Measurements from ENCODE around the gene ATOSB.

The ATOSB gene

DNA sequence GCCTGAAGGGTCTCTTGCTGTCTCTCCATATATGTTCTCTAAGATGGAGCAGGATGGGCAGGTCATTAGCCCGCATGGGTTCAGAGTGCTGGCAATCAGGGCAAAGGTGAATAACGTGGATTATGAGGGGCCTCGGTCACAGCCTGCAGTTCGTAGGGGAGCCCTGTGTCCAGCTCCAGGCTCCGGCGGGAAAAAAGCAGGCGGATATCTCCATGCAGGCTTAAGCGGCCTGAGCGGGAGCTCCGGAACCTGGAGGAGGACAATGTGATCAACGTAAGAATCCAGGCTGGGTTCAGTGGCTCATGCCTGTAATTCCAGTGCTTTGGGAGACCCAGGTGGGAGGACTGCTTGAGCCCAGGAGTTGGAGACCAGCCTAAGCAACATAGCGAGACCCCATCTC is 10.5 kb downstream of the ATOSB start:
- H3K36me3 Mint-ChIP-seq (ENCODE audit: low read depth) = peaks cover 38% of the 10 kb centered on the region
- H3K27ac Mint-ChIP-seq = no peak overlapping the region
- TF ChIP-seq, protein P1, sequence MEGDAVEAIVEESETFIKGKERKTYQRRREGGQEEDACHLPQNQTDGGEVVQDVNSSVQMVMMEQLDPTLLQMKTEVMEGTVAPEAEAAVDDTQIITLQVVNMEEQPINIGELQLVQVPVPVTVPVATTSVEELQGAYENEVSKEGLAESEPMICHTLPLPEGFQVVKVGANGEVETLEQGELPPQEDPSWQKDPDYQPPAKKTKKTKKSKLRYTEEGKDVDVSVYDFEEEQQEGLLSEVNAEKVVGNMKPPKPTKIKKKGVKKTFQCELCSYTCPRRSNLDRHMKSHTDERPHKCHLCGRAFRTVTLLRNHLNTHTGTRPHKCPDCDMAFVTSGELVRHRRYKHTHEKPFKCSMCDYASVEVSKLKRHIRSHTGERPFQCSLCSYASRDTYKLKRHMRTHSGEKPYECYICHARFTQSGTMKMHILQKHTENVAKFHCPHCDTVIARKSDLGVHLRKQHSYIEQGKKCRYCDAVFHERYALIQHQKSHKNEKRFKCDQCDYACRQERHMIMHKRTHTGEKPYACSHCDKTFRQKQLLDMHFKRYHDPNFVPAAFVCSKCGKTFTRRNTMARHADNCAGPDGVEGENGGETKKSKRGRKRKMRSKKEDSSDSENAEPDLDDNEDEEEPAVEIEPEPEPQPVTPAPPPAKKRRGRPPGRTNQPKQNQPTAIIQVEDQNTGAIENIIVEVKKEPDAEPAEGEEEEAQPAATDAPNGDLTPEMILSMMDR (IDR thresholded peaks at IDR 0.05; ENCODE audit: unreplicated experiment in 3 of 3) = no peak
- peak overlapping the region; percentile 25 to 44 (median 31) for H3K4me3 Mint-ChIP-seq
- H3K4me1 Mint-ChIP-seq = peaks cover 32% of the 10 kb centered on the region
- no peaks in the 10 kb centered on the region for H3K27me3 Mint-ChIP-seq (ENCODE audit: low read depth)
- H3K9me3 Mint-ChIP-seq = no peaks in the 10 kb centered on the region

DNA sequence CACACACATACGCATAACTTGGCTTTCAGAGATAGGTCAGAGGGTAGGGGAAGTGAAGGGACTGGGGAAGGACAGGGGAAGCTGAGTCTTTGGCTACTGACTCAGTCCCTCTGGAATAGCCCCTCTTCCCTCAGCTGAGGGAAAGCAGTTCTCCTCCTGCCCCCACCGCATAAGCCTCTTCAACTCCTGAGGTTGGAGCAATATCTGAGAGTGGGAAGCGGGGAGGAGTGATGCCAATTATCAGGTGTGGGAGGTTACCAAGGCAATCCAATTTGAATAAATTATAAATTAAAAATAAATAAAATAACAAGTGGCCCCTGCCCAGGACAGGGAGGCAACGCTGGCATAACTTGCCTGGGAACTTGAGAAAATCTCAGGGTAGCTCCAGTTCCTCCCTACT is 11.1 kb downstream of the ATOSB start:
- TF ChIP-seq, protein P1 (IDR thresholded peaks at IDR 0.05; ENCODE audit: unreplicated experiment in 3 of 3) = no peak
- Mint-ChIP-seq H3K36me3 (ENCODE audit: low read depth) (peaks cover 42% of the 10 kb centered on the region), H3K9me3 (no peaks in the 10 kb centered on the region), H3K4me1 (peaks cover 27% of the 10 kb centered on the region), H3K27ac (peak overlapping the region in 1 of 3 experiments; percentile 92), H3K27me3 (ENCODE audit: low read depth) (no peaks in the 10 kb centered on the region), H3K4me3 (peak overlapping the region in 1 of 3 experiments; percentile 27)

DNA sequence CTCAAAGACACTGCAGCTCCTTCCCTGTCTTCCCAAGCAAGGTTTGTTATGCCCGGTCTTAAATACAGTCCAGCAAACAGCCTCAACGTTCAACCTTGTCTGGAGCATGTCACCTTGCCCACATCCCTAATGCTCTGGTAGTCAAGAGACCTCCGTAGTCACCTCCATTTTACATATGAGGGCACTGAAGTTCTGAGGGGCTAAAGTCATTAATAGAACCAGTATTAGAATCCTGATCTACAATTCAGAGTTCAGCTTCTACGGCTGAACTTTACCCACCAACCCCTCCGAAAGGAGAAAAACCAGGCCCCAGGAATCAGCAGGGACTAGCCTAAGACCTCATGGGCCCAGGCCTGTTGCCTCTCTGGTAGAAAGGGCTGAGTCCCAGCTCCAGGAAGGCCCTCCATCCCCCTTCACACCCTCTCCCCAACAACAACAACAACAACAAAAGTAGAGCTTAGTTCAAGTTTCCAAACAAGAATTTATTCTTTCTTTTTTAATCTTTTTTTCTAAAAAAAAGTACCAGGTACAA is 11.9 kb downstream of the ATOSB start:
- H3K36me3 Mint-ChIP-seq (ENCODE audit: low read depth) = peaks cover 41% of the 10 kb centered on the region
- peak overlapping the region; percentile 77 to 92 (median 85) for H3K27ac Mint-ChIP-seq
- H3K4me1 Mint-ChIP-seq = peaks cover 25% of the 10 kb centered on the region
- no peaks in the 10 kb centered on the region for H3K27me3 Mint-ChIP-seq (ENCODE audit: low read depth)
- TF ChIP-seq, protein P1 (IDR thresholded peaks at IDR 0.05; ENCODE audit: unreplicated experiment in 3 of 3) = no peak
- H3K4me3 Mint-ChIP-seq = peak overlapping the region; percentile 86 to 90 (median 89)
- H3K9me3 Mint-ChIP-seq = no peaks in the 10 kb centered on the region

DNA sequence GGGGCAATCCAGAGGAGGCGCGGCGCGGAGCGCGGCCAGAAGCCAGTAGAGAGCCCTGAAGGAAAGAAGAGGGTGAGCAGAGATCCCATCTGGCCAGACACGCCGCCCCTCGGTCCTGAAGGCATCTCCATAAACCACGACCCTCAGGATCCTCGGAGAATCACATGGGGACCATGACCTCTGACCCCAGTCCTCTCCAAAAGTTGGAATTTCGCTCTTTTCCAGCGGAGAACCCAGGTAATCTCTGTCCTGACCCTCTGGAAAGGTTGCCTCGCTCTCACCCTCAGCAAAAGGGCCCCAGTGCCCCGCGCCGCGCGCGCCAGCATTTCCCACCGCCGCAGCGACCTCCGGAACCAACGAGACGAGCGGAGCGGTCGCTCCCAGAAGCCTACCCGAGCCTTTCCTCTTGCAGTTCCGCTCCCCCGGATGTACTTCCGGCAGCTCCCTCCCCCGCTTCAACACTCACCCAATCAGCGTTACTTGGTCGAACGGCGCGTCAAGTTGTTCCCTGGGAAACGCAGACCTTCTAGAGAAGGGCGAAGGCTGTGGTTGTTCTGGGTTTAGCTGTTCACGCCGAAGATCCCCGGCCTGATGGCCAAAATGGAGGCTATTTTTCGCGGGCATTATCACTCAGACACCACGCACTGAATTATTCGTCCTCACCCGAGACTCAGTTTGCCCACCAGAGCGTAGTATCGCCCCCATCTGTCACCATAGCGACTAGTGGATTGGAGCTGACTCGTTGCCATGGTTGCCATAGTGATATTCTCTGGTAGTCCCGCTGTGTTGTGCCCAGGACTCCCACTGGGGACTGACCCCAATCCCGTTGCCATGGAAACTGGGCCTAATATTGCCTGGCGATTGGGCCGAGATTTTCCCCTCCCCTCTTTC is 12.6 kb downstream of the ATOSB start, which contains the start of gene STOML2:
STOML2 (minus strand) TSS at position 363 of the 891 bp plus-strand sequence; CDS start at position 326, 37 bp downstream.
- peaks cover 25% of the 10 kb centered on the region for H3K4me1 Mint-ChIP-seq
- no peaks in the 10 kb centered on the region for H3K27me3 Mint-ChIP-seq (ENCODE audit: low read depth)
- H3K27ac Mint-ChIP-seq = peak within 1 kb of the TSS; percentile 77 to 92 (median 85)
- no peaks in the 10 kb centered on the region for H3K9me3 Mint-ChIP-seq
- TF ChIP-seq, protein P1 (IDR thresholded peaks at IDR 0.05; ENCODE audit: unreplicated experiment in 3 of 3) = no peak
- H3K4me3 Mint-ChIP-seq = peak within 1 kb of the TSS; percentile 86 to 90 (median 89)
- peaks cover 41% of the 10 kb centered on the region for H3K36me3 Mint-ChIP-seq (ENCODE audit: low read depth)

DNA sequence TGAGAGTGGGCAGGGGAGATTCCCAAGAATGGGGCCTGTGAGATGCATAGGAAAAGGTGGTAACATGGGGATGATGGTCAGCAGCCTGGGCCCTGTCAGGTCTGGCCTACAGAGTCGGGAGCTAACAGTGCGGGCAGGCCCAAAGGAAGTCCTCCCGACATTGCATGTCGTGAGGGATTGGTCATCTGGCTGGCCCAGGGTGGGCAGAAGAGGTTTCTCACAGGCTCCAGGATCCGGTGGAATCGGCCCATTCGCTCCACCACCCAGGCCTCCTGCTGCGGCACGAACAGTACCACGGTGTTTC is 13.2 kb downstream of the ATOSB start:
- TF ChIP-seq, protein P1 (IDR thresholded peaks at IDR 0.05; ENCODE audit: unreplicated experiment in 3 of 3) = no peak
- Mint-ChIP-seq H3K27me3 (ENCODE audit: low read depth) (no peaks in the 10 kb centered on the region), H3K4me1 (peaks cover 25% of the 10 kb centered on the region), H3K36me3 (ENCODE audit: low read depth) (peaks cover 41% of the 10 kb centered on the region), H3K9me3 (no peaks in the 10 kb centered on the region), H3K4me3 (peak overlapping the region; percentile 86 to 90 (median 89)), H3K27ac (peak overlapping the region; percentile 77 to 92 (median 85))
